ENCODE data around the gene PELO.

The PELO gene

DNA sequence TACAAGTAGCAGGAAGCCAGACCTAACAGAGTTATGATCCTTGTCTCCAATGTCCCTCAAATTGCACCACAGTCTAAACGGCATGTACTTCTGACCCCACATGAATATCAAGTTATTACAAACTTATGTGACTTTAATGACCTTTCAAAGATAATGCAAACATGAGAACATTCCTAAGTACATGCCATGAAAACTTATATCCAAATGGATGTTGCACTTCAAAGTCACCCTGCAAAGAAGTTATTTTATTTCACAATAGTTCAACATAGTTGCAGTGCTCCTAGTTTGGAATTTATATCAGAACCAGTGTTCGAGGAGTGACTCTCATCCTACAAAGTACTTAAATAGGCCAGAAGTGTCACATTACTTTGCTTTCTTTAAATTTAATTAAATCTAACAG is 41.2 kb upstream of the PELO start:
- TF ChIP-seq CTCF (IDR thresholded peaks at IDR 0.05; ENCODE audit: low read depth, low read length, missing control alignments), result no peak
- H3K4me3 ChIP-seq (replicated peaks; ENCODE audit: low read depth, low read length), result no peak overlapping the region
- no peak for DNase-seq (ENCODE audit: extremely low read depth, low read depth)

DNA sequence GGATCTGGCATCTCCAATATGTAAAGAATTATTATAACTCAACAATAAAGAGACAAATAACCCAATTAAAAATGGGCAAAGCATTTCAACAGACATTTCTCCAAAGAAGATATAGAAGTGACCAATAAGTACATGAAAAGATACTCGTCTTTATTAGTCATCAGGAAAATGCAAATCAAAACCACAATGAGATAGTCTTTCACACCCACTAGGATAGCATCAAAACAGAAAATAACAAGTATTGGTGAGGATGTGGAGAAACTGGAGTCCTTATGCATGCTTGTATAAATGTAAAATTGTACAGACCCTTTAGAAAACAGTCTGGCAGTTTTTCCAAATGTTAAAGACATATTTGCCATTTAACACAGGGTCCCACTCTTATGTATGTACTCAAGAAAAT is 39.1 kb upstream of the PELO start:
- H3K4me3 ChIP-seq (replicated peaks; ENCODE audit: low read depth, low read length), result no peak overlapping the region
- no peak for TF ChIP-seq CTCF (IDR thresholded peaks at IDR 0.05; ENCODE audit: low read depth, low read length, missing control alignments)

GRCh38 chr5:52749666-52750065 is 38.0 kb upstream of the PELO start:
- no peak for TF ChIP-seq CTCF (IDR thresholded peaks at IDR 0.05; ENCODE audit: low read depth, low read length, missing control alignments)
- no peak overlapping the region for H3K4me3 ChIP-seq (replicated peaks; ENCODE audit: low read depth, low read length)
- no peak for DNase-seq (ENCODE audit: extremely low read depth, low read depth)

More for the DNA sequence above, 39.1 kb upstream of the PELO start:
- no peak for DNase-seq (ENCODE audit: extremely low read depth, low read depth)

DNA sequence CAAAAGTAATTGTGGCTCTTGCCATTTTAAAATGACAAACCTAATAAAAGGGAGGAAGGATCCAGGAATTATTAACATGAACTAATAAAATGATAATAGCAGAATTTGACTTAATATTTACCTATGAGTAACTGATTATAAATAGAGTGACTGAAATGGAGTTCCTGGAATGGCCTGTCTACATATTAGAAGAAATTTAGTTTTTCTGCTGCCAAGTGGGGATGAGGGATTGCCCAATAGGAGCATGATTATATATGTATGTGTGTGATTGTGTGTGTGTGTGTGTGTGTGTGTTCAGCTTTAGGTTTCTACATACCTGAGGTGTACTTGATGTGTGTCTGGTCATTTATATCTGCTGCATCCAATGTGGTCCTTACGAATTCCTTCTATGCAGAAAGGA is 36.6 kb upstream of the PELO start:
- TF ChIP-seq CTCF (IDR thresholded peaks at IDR 0.05; ENCODE audit: low read depth, low read length, missing control alignments), result no peak
- no peak for DNase-seq (ENCODE audit: extremely low read depth, low read depth)

GRCh38 chr5:52754051-52754450 is 33.7 kb upstream of the PELO start:
- no peak for DNase-seq (ENCODE audit: extremely low read depth, low read depth)
- no peak for TF ChIP-seq CTCF (IDR thresholded peaks at IDR 0.05; ENCODE audit: low read depth, low read length, missing control alignments)
- no peak overlapping the region for H3K4me3 ChIP-seq (replicated peaks; ENCODE audit: low read depth, low read length)

More for the DNA sequence above, 36.6 kb upstream of the PELO start:
- H3K4me3 ChIP-seq (replicated peaks; ENCODE audit: low read depth, low read length), result no peak overlapping the region

- no peak for DNase-seq (ENCODE audit: extremely low read depth, low read depth)
- H3K4me3 ChIP-seq (replicated peaks; ENCODE audit: low read depth, low read length), result no peak overlapping the region
- no peak for TF ChIP-seq CTCF (IDR thresholded peaks at IDR 0.05; ENCODE audit: low read depth, low read length, missing control alignments)
Measured at GRCh38 chr5:52757527-52757926, 30.2 kb upstream of the PELO start.

GRCh38 chr5:52758014-52758413 is 29.7 kb upstream of the PELO start:
- DNase-seq (ENCODE audit: extremely low read depth, low read depth), result no peak
- H3K4me3 ChIP-seq (replicated peaks; ENCODE audit: low read depth, low read length), result no peak overlapping the region
- no peak for TF ChIP-seq CTCF (IDR thresholded peaks at IDR 0.05; ENCODE audit: low read depth, low read length, missing control alignments)

All from HFF-Myc (cell line).